HuH-7 (cell line): Measurements from ENCODE around the gene HSP90B1.

Source experiments
- DNase-seq: peaks from one replicate; pipeline ENCODE4 v3.0.0; 2011; ENCODE audit warnings: low spot score

Gene HSP90B1

DNA sequence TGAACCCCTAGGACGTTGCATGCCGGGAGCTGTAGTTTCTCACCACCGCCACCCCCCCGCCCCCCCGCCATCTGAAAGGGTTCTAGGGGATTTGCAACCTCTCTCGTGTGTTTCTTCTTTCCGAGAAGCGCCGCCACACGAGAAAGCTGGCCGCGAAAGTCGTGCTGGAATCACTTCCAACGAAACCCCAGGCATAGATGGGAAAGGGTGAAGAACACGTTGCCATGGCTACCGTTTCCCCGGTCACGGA, 501 bp upstream of the HSP90B1 start:
- no peak for DNase-seq

GRCh38 chr12:103930787-103931735, 851 bp downstream of the HSP90B1 start:
- DNase-seq, result no peak

DNA sequence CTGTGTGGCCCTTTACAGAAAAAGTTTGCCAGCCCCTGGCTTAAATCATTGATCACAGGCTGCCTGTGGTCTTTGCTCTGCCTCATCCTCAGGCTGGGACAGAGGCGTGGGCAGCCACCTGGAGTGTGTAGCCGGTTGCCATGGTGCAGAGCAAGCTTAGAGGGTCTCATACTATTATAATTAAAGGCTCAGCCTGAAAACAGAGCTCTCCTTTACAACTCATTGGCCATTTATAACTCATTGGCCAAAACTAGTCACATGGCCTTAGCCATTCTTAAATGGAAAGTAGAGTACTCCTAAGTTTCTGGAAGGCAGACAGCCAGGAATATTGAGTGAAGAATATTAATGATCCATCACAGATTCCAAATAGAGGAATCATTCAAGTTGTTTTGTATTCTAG, 3.0 kb downstream of the HSP90B1 start:
- DNase-seq, result no peak

DNA sequence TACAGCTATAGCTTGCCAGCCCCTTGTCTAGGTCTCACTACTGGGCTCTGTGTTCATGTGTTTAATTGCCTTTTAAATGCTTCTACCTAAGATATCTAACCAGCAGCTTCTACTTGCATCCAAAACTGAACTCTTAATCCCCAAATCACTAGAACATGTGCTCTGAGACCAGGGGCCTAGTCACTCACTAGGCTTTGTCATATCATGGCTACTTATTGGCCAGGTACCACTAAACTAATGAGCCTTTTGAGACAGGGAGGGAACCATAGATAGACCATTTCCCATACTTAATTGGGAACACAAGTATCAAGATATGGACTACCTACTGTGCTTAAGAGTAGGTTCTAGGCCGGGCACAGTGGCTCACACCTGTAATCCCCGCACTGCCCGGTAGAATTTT, 6.5 kb downstream of the HSP90B1 start:
- no peak for DNase-seq

DNA sequence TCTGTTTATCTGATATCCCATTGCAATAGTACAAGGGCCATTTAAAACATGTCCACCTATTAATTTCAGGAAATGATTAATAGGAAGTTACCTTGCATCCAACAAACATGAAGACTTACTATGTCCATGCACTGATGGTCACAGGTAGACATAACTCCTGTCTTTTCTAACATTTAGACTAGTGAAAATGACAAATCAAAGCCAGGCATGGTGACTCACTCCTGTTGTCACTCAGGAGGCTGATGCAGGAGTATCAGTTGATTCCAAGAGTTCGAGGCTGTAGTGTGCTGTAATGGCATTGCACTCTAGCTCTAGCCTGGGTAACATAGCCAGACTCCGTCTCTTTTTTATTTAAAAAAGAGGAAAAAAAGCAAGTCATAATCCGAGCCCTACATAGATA, 14.8 kb downstream of the HSP90B1 start:
- DNase-seq, result no peak

DNA sequence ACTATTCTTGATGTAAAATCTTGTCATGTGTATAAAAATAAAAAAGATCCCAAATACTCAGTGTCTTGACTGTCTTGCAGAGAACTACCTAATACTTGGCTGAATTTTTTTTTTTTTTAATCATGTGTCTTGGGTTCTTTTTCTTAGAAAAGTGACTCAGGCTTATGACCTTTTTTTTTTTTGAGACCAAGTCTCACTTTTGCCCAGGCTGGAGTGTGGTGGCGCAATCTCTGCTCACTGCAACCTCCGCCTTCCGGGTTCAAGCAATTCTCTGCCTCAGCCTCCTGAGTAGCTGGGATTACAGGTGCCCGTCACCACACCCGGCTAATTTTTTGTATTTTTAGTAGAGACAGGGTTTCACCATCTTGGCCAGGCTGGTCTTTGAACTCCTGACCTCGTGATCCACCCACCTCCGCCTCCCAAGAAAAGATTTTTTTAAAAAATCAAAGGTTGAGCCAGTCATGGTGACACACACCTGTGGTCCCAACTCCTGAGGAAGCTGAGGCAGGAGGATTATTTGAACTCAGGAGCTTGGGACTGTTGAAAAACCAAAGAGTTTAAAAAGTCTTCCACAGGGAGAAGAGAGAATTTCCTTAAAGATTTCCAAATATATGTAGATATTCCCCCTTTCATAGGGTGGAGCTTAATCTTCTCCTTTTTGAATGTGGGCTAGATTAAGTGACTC, 17.8 kb downstream of the HSP90B1 start:
- DNase-seq, result no peak

GRCh38 chr12:103948746-103949406, 18.7 kb downstream of the HSP90B1 start:
- DNase-seq, result no peak

DNA sequence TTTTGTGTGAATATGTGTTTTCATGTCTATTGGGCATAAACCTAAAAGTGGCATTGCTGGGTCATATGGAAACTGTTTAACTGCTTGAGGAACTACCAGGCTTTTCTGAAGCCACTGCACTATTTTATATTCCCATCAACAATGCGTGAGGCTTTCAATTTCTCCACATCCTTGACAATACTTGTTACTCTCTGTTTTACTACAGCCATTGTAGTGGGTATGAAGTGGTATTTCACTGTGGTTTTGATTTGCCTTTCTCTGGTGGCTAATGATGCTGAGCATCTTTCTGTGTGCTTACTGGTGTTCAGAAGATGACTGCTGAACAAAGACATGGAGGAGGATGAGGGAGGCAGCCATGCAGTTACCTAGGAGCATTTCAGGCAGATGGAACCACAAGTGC, 22.3 kb downstream of the HSP90B1 start:
- DNase-seq, result no peak

DNA sequence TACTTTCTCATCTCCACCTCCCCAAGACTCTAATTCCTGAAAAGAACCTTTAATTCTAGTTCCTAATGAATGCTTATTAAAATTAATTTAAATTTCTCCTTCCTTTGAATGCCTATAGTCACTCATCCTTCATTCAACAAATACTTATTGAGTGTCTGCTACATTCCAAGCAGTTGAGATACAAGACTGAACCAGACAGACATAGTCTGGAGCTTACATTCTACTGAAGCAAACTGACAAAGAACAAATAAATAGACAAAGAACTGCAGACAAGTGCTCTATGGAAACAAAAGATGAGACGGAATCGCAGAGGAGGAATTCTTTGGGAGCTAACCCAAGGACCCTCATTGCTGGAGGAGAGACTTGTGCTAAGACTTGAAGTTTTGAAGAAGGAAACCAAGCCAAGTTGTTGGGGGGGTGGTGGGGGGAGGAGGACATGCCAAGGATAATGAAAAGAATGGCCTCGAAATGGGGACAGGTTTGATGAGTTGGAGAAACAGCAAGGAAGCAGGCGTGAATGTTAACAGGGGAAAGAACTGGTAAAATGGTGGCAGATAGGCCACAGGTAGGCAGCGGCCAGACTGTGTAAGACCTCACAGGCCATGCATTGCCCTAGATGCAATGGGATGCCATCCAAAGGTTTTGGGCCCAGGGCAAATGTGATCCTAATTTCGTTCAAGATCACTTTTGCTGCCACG, 25.8 kb downstream of the HSP90B1 start:
- no peak for DNase-seq

- DNase-seq, result peak; percentile 15
Observed at GRCh38 chr12:103956509-103957027, 26.4 kb downstream of the HSP90B1 start.

- no peak for DNase-seq
Observed at GRCh38 chr12:103957865-103958388, 27.7 kb downstream of the HSP90B1 start.

- DNase-seq, result no peak
Observed at GRCh38 chr12:103958621-103959020, 28.4 kb downstream of the HSP90B1 start.

- DNase-seq, result no peak
Observed at GRCh38 chr12:103960616-103961227, 30.5 kb downstream of the HSP90B1 start.

GRCh38 chr12:103962493-103962892, 32.3 kb downstream of the HSP90B1 start:
- no peak for DNase-seq

DNA sequence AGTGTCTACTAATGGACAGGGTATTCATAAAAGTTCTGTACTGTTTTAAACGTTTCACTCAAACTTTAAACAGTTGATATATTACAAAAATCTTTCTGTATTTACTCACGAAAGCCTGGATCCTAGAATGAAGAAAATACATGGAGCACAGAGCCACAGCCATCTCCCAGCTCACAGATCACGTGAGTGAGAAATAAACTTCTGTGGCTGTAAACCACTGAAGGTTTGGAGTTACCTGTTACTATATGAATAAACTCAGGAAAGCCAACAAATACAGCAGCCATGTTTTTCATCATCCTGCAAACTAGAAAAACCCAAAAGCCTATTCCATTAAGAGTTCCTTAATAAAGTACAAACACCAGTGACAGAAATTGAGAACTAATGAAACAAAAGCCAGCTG, 34.6 kb downstream of the HSP90B1 start:
- DNase-seq, result no peak

GRCh38 chr12:103965255-103965589, 35.0 kb downstream of the HSP90B1 start:
- DNase-seq, result no peak

DNA sequence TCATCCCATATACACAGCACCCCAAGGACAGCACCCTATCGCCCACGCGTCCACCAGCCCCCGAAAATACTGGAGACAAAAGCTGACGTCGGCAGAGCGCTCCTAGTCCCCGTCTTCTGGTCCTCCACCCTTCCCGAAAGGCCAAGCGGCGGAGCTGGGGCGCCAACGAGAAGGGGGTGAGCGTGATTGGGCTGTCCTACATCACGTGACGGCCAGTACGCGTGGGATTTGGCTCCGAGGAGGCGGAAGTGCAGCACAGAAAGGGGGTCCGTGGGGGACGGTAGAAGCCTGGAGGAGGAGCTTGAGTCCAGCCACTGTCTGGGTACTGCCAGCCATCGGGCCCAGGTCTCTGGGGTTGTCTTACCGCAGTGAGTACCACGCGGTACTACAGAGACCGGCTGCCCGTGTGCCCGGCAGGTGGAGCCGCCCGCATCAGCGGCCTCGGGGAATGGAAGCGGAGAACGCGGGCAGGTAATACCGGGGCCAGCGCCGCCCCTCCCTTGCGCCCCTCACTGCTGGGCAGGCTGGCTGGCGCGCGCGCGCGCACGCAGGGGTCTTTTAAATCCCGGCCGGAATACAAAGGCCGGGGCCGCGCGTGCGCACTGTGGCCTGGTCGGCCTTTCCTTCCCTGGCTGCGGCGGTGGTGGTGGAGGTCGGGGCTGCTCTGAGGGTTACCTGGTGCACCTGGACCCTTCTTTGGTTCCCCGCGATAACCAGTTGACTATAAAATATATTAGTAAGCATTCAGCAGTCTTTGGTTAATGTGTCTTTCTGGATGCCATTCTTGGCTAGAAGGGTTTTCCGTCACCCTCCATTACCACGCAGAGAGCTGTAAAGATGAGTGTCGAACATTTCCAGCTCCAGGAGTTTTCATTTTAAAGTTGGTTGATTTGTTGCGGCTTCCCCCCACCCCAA, 35.6 kb downstream of the HSP90B1 start, which contains the start of gene TDG:
Gene TDG (plus strand): TSS at position 283 of the 915 bp plus-strand sequence. CDS start 166 bp downstream, at position 449.
- peak; percentile 89 for DNase-seq

- no peak for DNase-seq
Observed at GRCh38 chr12:103966736-103967135, 36.5 kb downstream of the HSP90B1 start.

DNA sequence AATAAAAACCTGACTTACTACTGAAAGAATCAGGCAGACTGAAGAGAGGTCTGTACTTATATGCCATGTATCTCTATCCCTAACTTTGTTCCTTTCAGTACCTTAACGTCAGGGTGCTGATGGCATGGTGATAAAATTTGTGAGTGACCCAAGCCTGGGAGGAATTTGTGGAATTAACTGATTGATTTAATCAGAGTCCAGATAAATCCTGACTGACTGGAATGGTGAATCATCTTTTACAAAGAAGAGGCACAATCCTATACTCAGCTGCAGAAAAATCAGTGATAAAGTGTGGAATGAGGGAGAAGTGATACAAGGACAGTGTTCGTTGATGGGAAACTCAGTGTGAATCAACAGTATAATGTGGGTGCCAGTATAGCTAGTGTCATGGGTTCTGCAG, 39.2 kb downstream of the HSP90B1 start:
- no peak for DNase-seq

DNA sequence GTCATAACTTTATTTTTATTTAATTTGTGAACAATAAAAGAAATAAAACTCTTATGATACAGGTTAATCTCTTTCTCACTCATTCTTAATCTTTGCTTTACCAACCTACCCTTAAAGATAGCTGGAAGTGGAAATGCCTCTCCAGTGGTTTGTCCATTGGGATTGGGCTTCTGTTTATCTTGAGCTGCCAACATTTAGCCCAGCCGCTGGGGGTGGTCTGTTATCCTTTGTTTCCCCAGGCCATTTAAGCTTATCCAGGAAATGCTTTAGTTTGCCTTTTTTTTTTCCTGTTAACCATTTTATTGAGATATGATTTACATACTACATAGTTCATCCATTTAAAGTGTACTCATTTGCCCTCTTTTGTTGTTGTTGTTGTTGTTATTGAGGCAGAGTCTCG, 43.7 kb downstream of the HSP90B1 start:
- DNase-seq, result no peak
